Mesendoderm (in vitro differentiated cells): ENCODE measurements around the gene LRRC46.

Experiments
- DNase-seq: peaks from one replicate; pipeline ENCODE4 v3.0.0; 2013
- H2AK5ac ChIP-seq: 2 replicates; pipeline ENCODE4 v1.6.1; 2013; ENCODE audit warnings: low read length, inconsistent platforms
- H2BK120ac ChIP-seq: 2 replicates; pipeline ENCODE4 v1.6.1; 2013; ENCODE audit warnings: low read depth, mild to moderate bottlenecking, low read length, moderate library complexity, mixed read lengths
- H2BK15ac ChIP-seq: replicated peaks from 2 replicates; pipeline ENCODE4 v1.6.1; 2013; ENCODE audit warnings: low read depth, mild to moderate bottlenecking, moderate library complexity
- H2BK5ac ChIP-seq: 2 replicates; pipeline ENCODE4 v1.6.1; 2013; ENCODE audit warnings: low read length, inconsistent platforms
- H3K18ac ChIP-seq: 2 replicates; pipeline ENCODE4 v1.6.1; 2013; ENCODE audit warnings: mild to moderate bottlenecking, low read length, mixed read lengths
- H3K23ac ChIP-seq: one replicate; pipeline ENCODE4 v1.6.1; 2013; ENCODE audit warnings: low read length
- H3K27ac ChIP-seq: 2 replicates; pipeline ENCODE4 v1.5.1; 2013; ENCODE audit warnings: low read depth, mild to moderate bottlenecking, inconsistent platforms, low read length, moderate library complexity
- H3K27me3 ChIP-seq: 2 replicates; pipeline ENCODE4 v1.6.1; 2013; ENCODE audit warnings: low read length, control low read depth, mild to moderate bottlenecking, inconsistent platforms; ENCODE audit not compliant: insufficient read depth, poor library complexity
- H3K36me3 ChIP-seq: 2 replicates; pipeline ENCODE4 v1.6.1; 2013; ENCODE audit warnings: low read length, inconsistent platforms; ENCODE audit not compliant: control insufficient read depth, insufficient read depth
- H3K4ac ChIP-seq: one replicate; pipeline ENCODE4 v1.6.1; 2013; ENCODE audit warnings: low read depth, mild to moderate bottlenecking, low read length, moderate library complexity
- H3K4me1 ChIP-seq: 2 replicates; pipeline ENCODE4 v1.6.1; 2013; ENCODE audit warnings: low read depth, low read length, inconsistent platforms; ENCODE audit not compliant: control insufficient read depth
- H3K4me2 ChIP-seq: 2 replicates; pipeline ENCODE4 v1.6.1; 2013; ENCODE audit warnings: low read length
- H3K4me3 ChIP-seq: 2 replicates; pipeline ENCODE4 v1.5.1; 2013; ENCODE audit warnings: mild to moderate bottlenecking, low read length
- H3K56ac ChIP-seq: one replicate; pipeline ENCODE4 v1.6.1; 2013; ENCODE audit warnings: low read length
- H3K79me1 ChIP-seq: 2 replicates; pipeline ENCODE4 v1.6.1; 2013; ENCODE audit warnings: low read length, inconsistent platforms
- H3K79me2 ChIP-seq: 2 replicates; pipeline ENCODE4 v1.6.1; 2013; ENCODE audit warnings: mild to moderate bottlenecking, low read length; ENCODE audit not compliant: control insufficient read depth, insufficient read depth
- H3K9ac ChIP-seq: 2 replicates; pipeline ENCODE4 v1.6.1; 2013; ENCODE audit warnings: low read length, inconsistent platforms
- H4K5ac ChIP-seq: one replicate; pipeline ENCODE4 v1.6.1; 2013; ENCODE audit warnings: low read length
- H4K8ac ChIP-seq: one replicate; pipeline ENCODE4 v1.6.1; 2013; ENCODE audit warnings: low read depth, mild to moderate bottlenecking, control low read depth, low read length, moderate library complexity
- WGBS: extraction: QIAGEN DNeasy Blood & Tissue Kit; methylation state at CpG from one replicate; pipeline ENCODE4 v1.1.7; 2013; ENCODE audit warnings: low lambda C conversion rate, missing lambda C conversion rate; ENCODE audit not compliant: insufficient coverage; ENCODE audit errors: extremely low coverage; 5-methylcytosine and 5-hydroxymethylcytosine counted together

The LRRC46 gene

DNA sequence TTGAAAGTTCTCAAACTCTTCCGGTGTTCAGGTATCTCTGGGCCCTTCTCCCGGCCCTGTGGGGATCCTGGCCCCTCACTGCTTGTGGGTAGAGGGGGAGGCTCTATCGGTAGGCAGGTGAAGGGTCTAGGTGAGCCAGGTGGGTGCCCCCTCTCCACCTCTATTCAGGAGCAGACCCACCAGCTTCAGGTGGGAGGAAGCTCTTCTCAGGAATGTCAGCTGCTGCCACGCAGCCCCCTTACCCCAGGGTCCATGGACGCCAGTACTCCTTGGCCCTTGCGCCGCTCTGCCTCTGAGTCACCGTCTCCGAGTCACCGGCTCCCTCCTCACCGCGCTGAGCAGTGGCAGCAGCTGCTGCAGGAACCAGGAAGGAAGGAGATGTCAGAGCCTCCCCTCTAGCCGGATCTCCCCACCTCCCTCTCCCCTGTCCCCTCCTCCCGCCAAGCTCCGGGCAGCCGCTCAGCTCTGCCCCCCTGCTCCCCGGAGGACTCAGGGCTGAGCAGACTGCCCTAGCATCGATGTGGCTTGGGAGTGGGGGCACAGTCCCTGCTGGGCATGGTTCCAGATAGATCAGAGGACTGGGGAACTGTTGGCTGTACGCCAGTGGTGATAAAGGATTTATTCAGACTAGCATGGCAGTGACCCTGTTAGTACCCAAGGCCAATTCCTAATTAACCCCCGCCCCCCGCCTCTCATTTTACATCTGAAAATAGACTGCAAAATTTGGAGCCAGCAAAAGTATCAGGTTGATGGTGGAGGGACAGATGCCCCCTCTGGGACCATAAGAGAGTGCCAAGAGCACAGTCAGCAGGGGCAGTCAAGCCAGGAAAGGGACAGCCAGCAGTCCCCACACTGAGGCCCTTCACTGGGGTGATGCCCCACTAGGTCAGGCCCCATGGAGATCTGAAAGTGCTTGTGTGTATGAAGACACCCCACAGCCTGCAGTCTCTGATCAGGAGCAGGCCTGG lies 9.8 kb upstream of the LRRC46 start, which contains the start of gene OSBPL7:
Gene OSBPL7 (minus strand): TSS at position 371 of the 968 bp plus-strand sequence. CDS start 1,516 bp downstream, outside the sequence.
- Histone ChIP-seq H4K8ac (no peak within 1 kb of the TSS), H3K56ac (peak within 1 kb of the TSS; percentile 81), H4K5ac (peak within 1 kb of the TSS; percentile 44), H3K79me1 (no peaks in the 10 kb centered on the region), H2AK5ac (no peak within 1 kb of the TSS), H3K36me3 (peaks cover 2% of the 10 kb centered on the region), H3K23ac (no peak within 1 kb of the TSS), H3K27me3 (no peaks in the 10 kb centered on the region), H3K18ac (no peak within 1 kb of the TSS), H2BK5ac (no peak within 1 kb of the TSS), H3K27ac (no peak within 1 kb of the TSS), H3K4me1 (peaks cover 3% of the 10 kb centered on the region), H3K4me2 (peak within 1 kb of the TSS; percentile 28), H3K79me2 (no peaks in the 10 kb centered on the region), H2BK120ac (no peak within 1 kb of the TSS), H3K4ac (no peak within 1 kb of the TSS), H3K9ac (peak within 1 kb of the TSS; percentile 68), H2BK15ac (no peak within 1 kb of the TSS), H3K4me3 (peak within 1 kb of the TSS; percentile 66)
- WGBS, result no CpG with 5 or more reads among the region's 21 CpGs
- peak; percentile 85 for DNase-seq

GRCh38 chr17:47822785-47823184 lies 8.7 kb upstream of the LRRC46 start:
- H3K56ac ChIP-seq, result no peak overlapping the region
- H2BK15ac ChIP-seq, result no peak overlapping the region
- no peak overlapping the region for H2BK5ac ChIP-seq
- no CpG with 5 or more reads among the region's 4 CpGs for WGBS
- H3K4me1 ChIP-seq, result peaks cover 3% of the 10 kb centered on the region
- DNase-seq, result no peak
- H2BK120ac ChIP-seq, result no peak overlapping the region
- H3K79me1 ChIP-seq, result no peaks in the 10 kb centered on the region
- H2AK5ac ChIP-seq, result no peak overlapping the region
- no peak overlapping the region for H3K23ac ChIP-seq
- no peak overlapping the region for H3K4me3 ChIP-seq
- H3K4ac ChIP-seq, result no peak overlapping the region
- H3K79me2 ChIP-seq, result no peaks in the 10 kb centered on the region
- H3K9ac ChIP-seq, result no peak overlapping the region
- no peak overlapping the region for H4K5ac ChIP-seq
- peaks cover 2% of the 10 kb centered on the region for H3K36me3 ChIP-seq
- no peak overlapping the region for H3K4me2 ChIP-seq
- H3K18ac ChIP-seq, result no peak overlapping the region
- H4K8ac ChIP-seq, result no peak overlapping the region
- H3K27me3 ChIP-seq, result no peaks in the 10 kb centered on the region
- no peak overlapping the region for H3K27ac ChIP-seq

GRCh38 chr17:47823519-47823918 lies 8.0 kb upstream of the LRRC46 start:
- H4K8ac ChIP-seq, result no peak overlapping the region
- H3K4me2 ChIP-seq, result no peak overlapping the region
- no peak overlapping the region for H3K18ac ChIP-seq
- no peak overlapping the region for H3K23ac ChIP-seq
- H3K4me1 ChIP-seq, result peaks cover 3% of the 10 kb centered on the region
- H2AK5ac ChIP-seq, result no peak overlapping the region
- WGBS, result no CpG with 5 or more reads among the region's 4 CpGs
- no peaks in the 10 kb centered on the region for H3K27me3 ChIP-seq
- H3K9ac ChIP-seq, result no peak overlapping the region
- no peak overlapping the region for H3K56ac ChIP-seq
- no peak overlapping the region for H3K27ac ChIP-seq
- no peak overlapping the region for H2BK120ac ChIP-seq
- H3K79me1 ChIP-seq, result no peaks in the 10 kb centered on the region
- H3K4me3 ChIP-seq, result no peak overlapping the region
- no peak overlapping the region for H4K5ac ChIP-seq
- DNase-seq, result no peak
- H2BK15ac ChIP-seq, result no peak overlapping the region
- H3K79me2 ChIP-seq, result no peaks in the 10 kb centered on the region
- H3K4ac ChIP-seq, result no peak overlapping the region
- H3K36me3 ChIP-seq, result peaks cover 2% of the 10 kb centered on the region
- no peak overlapping the region for H2BK5ac ChIP-seq

DNA sequence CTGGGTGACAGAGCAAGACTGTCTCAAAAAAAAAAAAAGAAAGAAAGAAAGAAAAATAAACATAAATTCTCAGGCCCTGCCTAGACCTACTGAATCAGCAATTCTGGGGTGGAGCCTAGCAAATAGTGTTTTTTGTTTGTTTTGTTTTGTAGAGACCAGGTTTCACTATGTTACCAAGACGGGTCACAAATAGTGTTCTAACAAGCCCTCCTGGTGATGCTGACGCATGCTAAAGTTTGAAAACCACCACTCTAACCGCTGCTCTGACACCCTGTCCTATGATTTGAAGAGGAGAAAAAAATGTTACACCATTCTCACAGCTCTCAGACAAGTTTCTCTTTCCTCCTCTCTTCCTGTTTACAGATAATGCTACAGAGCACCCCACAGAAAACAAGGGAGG lies 1.6 kb upstream of the LRRC46 start:
- H3K18ac ChIP-seq, result no peak overlapping the region
- no peak overlapping the region for H3K4me3 ChIP-seq
- no peaks in the 10 kb centered on the region for H3K27me3 ChIP-seq
- peaks cover 8% of the 10 kb centered on the region for H3K79me2 ChIP-seq
- H3K56ac ChIP-seq, result no peak overlapping the region
- H3K4ac ChIP-seq, result no peak overlapping the region
- no CpG with 5 or more reads among the region's 3 CpGs for WGBS
- H2BK15ac ChIP-seq, result no peak overlapping the region
- no peak overlapping the region for H4K8ac ChIP-seq
- no peak overlapping the region for H2BK5ac ChIP-seq
- H2AK5ac ChIP-seq, result no peak overlapping the region
- no peak for DNase-seq
- H3K4me2 ChIP-seq, result no peak overlapping the region
- peaks cover 2% of the 10 kb centered on the region for H3K36me3 ChIP-seq
- H4K5ac ChIP-seq, result no peak overlapping the region
- no peak overlapping the region for H3K27ac ChIP-seq
- no peaks in the 10 kb centered on the region for H3K4me1 ChIP-seq
- H2BK120ac ChIP-seq, result no peak overlapping the region
- H3K23ac ChIP-seq, result no peak overlapping the region
- no peaks in the 10 kb centered on the region for H3K79me1 ChIP-seq
- H3K9ac ChIP-seq, result no peak overlapping the region

GRCh38 chr17:47830396-47831002 lies 971 bp upstream of the LRRC46 start:
- Histone ChIP-seq H3K27ac (no peak overlapping the region), H2AK5ac (no peak overlapping the region)

More at GRCh38 chr17:47830396-47831002, 971 bp upstream of the LRRC46 start:
- H2BK5ac ChIP-seq, result no peak overlapping the region
- H3K56ac ChIP-seq, result peak overlapping the region; percentile 93
- peak overlapping the region; percentile 47 for H3K4me2 ChIP-seq
- H3K4me1 ChIP-seq, result no peaks in the 10 kb centered on the region
- no peaks in the 10 kb centered on the region for H3K79me1 ChIP-seq
- no peak overlapping the region for H2BK120ac ChIP-seq
- no peaks in the 10 kb centered on the region for H3K27me3 ChIP-seq
- peaks cover 2% of the 10 kb centered on the region for H3K36me3 ChIP-seq
- H3K79me2 ChIP-seq, result peaks cover 8% of the 10 kb centered on the region
- H3K4ac ChIP-seq, result no peak overlapping the region
- H3K23ac ChIP-seq, result no peak overlapping the region
- WGBS, result no CpG with 5 or more reads among the region's 18 CpGs
- DNase-seq, result no peak
- peak overlapping the region; percentile 83 for H3K4me3 ChIP-seq
- H4K5ac ChIP-seq, result no peak overlapping the region
- no peak overlapping the region for H2BK15ac ChIP-seq
- no peak overlapping the region for H3K18ac ChIP-seq
- H3K9ac ChIP-seq, result peak overlapping the region; percentile 86
- no peak overlapping the region for H4K8ac ChIP-seq
